ENCODE measurements around the gene SLC44A1.

The SLC44A1 gene

DNA sequence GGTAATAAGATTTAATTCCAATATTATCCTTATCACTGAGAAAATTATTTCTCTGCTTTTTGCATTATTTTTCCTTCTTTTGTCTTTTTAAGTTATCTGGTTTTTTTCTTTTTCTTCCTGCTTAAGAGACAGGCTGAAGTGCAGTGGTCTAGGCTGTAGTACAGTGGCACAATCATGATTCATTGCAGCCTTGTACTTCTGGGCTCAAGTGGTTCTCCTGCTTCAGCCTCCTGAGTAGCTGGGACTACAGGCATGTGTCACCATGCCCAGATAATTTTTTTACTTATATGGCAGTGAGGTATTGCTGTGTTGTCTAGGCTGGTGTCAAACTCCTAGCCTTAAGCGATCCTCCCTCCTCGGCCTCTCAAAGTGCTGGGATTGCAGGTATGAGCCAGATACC, 93.9 kb downstream of the SLC44A1 start:
- Mint-ChIP-seq H3K27me3 (no peaks in the 10 kb centered on the region), H3K36me3 (ENCODE audit: insufficient read depth) (peaks cover 1% of the 10 kb centered on the region), H3K4me3 (no peak overlapping the region), H3K9me3 (no peaks in the 10 kb centered on the region), H3K4me1 (peaks cover 6% of the 10 kb centered on the region), H3K27ac (ENCODE audit: low read depth) (no peak overlapping the region)
- ATAC-seq (replicated peaks; ENCODE audit: extremely low read depth, poor library complexity, severe bottlenecking) (no peak), DNase-seq (ENCODE audit: low spot score in 2 of 2) (no peak)

- Mint-ChIP-seq H3K36me3 (ENCODE audit: insufficient read depth) (peaks cover 1% of the 10 kb centered on the region), H3K27ac (ENCODE audit: low read depth) (no peak overlapping the region), H3K4me1 (peaks cover 6% of the 10 kb centered on the region), H3K4me3 (no peak overlapping the region), H3K27me3 (no peaks in the 10 kb centered on the region), H3K9me3 (no peaks in the 10 kb centered on the region)
- ATAC-seq (replicated peaks; ENCODE audit: extremely low read depth, poor library complexity, severe bottlenecking) = no peak
- DNase-seq (ENCODE audit: low spot score in 2 of 2) = no peak
Observed at GRCh38 chr9:105339849-105340248, 95.4 kb downstream of the SLC44A1 start.

GRCh38 chr9:105341434-105342146, 97.1 kb downstream of the SLC44A1 start:
- H3K36me3 Mint-ChIP-seq (ENCODE audit: insufficient read depth) = peaks cover 1% of the 10 kb centered on the region
- no peak for DNase-seq (ENCODE audit: low spot score in 2 of 2)
- H3K27ac Mint-ChIP-seq (ENCODE audit: low read depth) = no peak overlapping the region
- no peaks in the 10 kb centered on the region for H3K9me3 Mint-ChIP-seq
- no peaks in the 10 kb centered on the region for H3K27me3 Mint-ChIP-seq
- H3K4me3 Mint-ChIP-seq = no peak overlapping the region
- ATAC-seq (replicated peaks; ENCODE audit: extremely low read depth, poor library complexity, severe bottlenecking) = no peak
- H3K4me1 Mint-ChIP-seq = peaks cover 6% of the 10 kb centered on the region

DNA sequence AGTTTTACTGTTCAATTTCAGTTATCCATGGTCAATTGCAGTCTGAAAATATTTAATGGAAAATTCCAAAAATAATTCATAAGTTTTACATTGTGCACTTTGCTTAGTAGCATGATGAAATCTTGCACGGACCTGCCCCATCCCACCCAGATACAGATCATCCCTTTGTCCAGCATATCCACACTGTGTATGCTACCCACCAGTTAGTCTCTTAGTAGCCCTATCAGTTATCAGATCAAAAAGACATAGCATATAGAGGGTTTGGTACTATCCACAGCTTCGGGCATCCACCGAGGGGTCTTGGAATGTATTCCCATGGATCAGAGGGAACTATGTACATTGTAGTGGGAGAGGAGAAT, 97.7 kb downstream of the SLC44A1 start:
- peaks cover 1% of the 10 kb centered on the region for H3K36me3 Mint-ChIP-seq (ENCODE audit: insufficient read depth)
- H3K27me3 Mint-ChIP-seq = no peaks in the 10 kb centered on the region
- no peak overlapping the region for H3K27ac Mint-ChIP-seq (ENCODE audit: low read depth)
- H3K4me3 Mint-ChIP-seq = no peak overlapping the region
- H3K9me3 Mint-ChIP-seq = no peaks in the 10 kb centered on the region
- peaks cover 6% of the 10 kb centered on the region for H3K4me1 Mint-ChIP-seq
- ATAC-seq (replicated peaks; ENCODE audit: extremely low read depth, poor library complexity, severe bottlenecking) (no peak), DNase-seq (ENCODE audit: low spot score in 2 of 2) (no peak)

DNA sequence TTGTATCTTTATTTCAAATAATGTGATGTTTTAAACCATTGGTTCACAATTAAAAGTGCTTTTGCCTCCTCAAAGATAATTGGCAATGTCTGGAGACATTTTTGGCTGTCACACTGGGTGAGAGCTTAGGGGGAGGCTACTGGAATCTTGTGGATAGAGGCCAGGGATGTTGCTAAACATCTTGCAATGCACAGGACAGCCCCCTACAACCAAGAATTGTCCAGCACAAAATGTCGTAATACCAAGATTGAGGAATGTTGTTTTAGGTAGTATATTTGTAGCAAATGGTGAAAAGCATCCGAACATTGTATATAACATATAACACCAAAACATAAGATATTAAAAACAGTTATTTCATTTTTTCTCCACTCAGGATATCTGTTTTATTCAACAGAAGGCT, 99.8 kb downstream of the SLC44A1 start:
- Mint-ChIP-seq H3K36me3 (ENCODE audit: insufficient read depth) (no peaks in the 10 kb centered on the region), H3K27me3 (no peaks in the 10 kb centered on the region), H3K27ac (ENCODE audit: low read depth) (no peak overlapping the region), H3K4me3 (no peak overlapping the region), H3K4me1 (peaks cover 6% of the 10 kb centered on the region), H3K9me3 (no peaks in the 10 kb centered on the region)
- DNase-seq (ENCODE audit: low spot score in 2 of 2) = no peak
- no peak for ATAC-seq (replicated peaks; ENCODE audit: extremely low read depth, poor library complexity, severe bottlenecking)

- peaks cover 6% of the 10 kb centered on the region for H3K4me1 Mint-ChIP-seq
- H3K9me3 Mint-ChIP-seq = no peaks in the 10 kb centered on the region
- no peak for ATAC-seq (replicated peaks; ENCODE audit: extremely low read depth, poor library complexity, severe bottlenecking)
Observed at GRCh38 chr9:105345626-105346025, 101.2 kb downstream of the SLC44A1 start.

DNA sequence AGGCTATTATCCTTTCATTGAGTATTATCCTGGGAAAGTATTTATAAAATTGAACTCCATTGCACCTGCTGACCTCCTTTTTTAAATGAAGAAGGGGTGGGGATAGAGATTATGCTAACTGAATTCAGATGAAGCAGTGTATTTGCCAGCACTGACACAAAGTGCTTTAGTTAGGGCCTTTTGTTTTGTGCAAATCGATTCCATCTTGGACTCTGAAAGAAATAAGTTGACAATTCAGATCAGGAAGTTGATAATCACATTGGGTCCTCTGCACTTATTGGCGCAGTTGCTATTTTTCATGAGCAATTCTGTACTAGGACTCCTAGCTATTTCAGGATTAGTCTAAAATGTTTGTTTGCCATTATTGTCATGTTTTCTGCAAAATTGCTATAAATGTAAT, 101.8 kb downstream of the SLC44A1 start:
- H3K27ac Mint-ChIP-seq (ENCODE audit: low read depth) = no peak overlapping the region
- H3K4me3 Mint-ChIP-seq = no peak overlapping the region
- no peaks in the 10 kb centered on the region for H3K27me3 Mint-ChIP-seq
- no peaks in the 10 kb centered on the region for H3K36me3 Mint-ChIP-seq (ENCODE audit: insufficient read depth)
- peaks cover 6% of the 10 kb centered on the region for H3K4me1 Mint-ChIP-seq
- no peaks in the 10 kb centered on the region for H3K9me3 Mint-ChIP-seq
- DNase-seq (ENCODE audit: low spot score in 2 of 2) (no peak), ATAC-seq (replicated peaks; ENCODE audit: extremely low read depth, poor library complexity, severe bottlenecking) (no peak)

More at GRCh38 chr9:105345626-105346025, 101.2 kb downstream of the SLC44A1 start:
- no peak overlapping the region for H3K4me3 Mint-ChIP-seq
- no peak for DNase-seq (ENCODE audit: low spot score in 2 of 2)
- no peaks in the 10 kb centered on the region for H3K36me3 Mint-ChIP-seq (ENCODE audit: insufficient read depth)
- H3K27ac Mint-ChIP-seq (ENCODE audit: low read depth) = no peak overlapping the region
- H3K27me3 Mint-ChIP-seq = no peaks in the 10 kb centered on the region

- ATAC-seq (replicated peaks; ENCODE audit: extremely low read depth, poor library complexity, severe bottlenecking) (no peak), DNase-seq (ENCODE audit: low spot score in 2 of 2) (no peak)
- H3K27me3 Mint-ChIP-seq = no peaks in the 10 kb centered on the region
- no peak overlapping the region for H3K27ac Mint-ChIP-seq (ENCODE audit: low read depth)
- H3K36me3 Mint-ChIP-seq (ENCODE audit: insufficient read depth) = no peaks in the 10 kb centered on the region
- no peaks in the 10 kb centered on the region for H3K9me3 Mint-ChIP-seq
- H3K4me3 Mint-ChIP-seq = no peak overlapping the region
- H3K4me1 Mint-ChIP-seq = no peaks in the 10 kb centered on the region
Observed at GRCh38 chr9:105354448-105354847, 110.0 kb downstream of the SLC44A1 start.

- H3K27me3 Mint-ChIP-seq = no peaks in the 10 kb centered on the region
- H3K36me3 Mint-ChIP-seq (ENCODE audit: insufficient read depth) = no peaks in the 10 kb centered on the region
- no peaks in the 10 kb centered on the region for H3K9me3 Mint-ChIP-seq
- DNase-seq (ENCODE audit: low spot score in 2 of 2) (no peak), ATAC-seq (replicated peaks; ENCODE audit: extremely low read depth, poor library complexity, severe bottlenecking) (peak; percentile 52)
- H3K27ac Mint-ChIP-seq (ENCODE audit: low read depth) = no peak overlapping the region
- no peaks in the 10 kb centered on the region for H3K4me1 Mint-ChIP-seq
- H3K4me3 Mint-ChIP-seq = no peak overlapping the region
Observed at GRCh38 chr9:105355781-105356180, 111.3 kb downstream of the SLC44A1 start.

DNA sequence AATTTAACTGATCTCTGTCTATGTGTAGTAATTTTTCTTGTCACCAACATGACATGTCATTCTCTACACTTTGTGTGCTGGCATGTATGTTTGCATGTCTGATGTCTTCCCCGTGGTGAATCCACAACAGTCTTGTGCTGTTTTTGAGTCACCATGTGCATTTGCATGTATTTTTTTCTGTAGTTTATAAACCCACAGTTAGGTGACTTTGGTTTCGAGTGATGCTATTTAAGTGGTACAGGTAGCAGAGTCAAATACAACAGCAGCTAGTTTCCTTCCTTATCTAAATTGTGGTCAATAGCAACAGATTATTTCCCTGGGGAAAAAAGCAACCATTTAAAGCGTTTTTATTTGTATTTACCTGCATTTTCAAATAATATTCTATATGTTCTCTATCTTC, 113.5 kb downstream of the SLC44A1 start:
- Mint-ChIP-seq H3K36me3 (ENCODE audit: insufficient read depth) (peaks cover 4% of the 10 kb centered on the region), H3K4me3 (no peak overlapping the region), H3K9me3 (no peaks in the 10 kb centered on the region), H3K27me3 (no peaks in the 10 kb centered on the region), H3K4me1 (peaks cover 3% of the 10 kb centered on the region), H3K27ac (ENCODE audit: low read depth) (no peak overlapping the region)
- DNase-seq (ENCODE audit: low spot score in 2 of 2) = no peak
- no peak for ATAC-seq (replicated peaks; ENCODE audit: extremely low read depth, poor library complexity, severe bottlenecking)

DNA sequence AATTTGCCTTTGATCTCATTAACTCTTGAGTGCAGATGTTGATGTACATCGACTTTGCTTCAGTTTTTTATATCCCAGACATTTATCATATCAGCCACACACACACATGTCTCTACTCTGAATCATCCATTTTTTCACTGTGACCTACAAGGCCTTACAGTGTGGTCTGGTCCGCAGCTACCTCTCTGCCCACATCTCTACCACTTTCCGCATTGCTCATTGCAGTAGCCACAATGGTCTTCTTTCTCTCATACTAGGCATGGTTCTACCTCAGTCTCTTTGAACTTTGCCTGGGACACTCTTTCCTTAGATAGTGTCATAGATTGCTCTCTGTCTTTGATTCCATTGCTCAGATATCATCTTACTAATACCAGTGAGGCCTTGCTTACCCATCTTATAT, 115.4 kb downstream of the SLC44A1 start:
- Mint-ChIP-seq H3K36me3 (ENCODE audit: insufficient read depth) (peaks cover 4% of the 10 kb centered on the region), H3K4me1 (peaks cover 4% of the 10 kb centered on the region), H3K4me3 (no peak overlapping the region), H3K27ac (ENCODE audit: low read depth) (peak overlapping the region; percentile 2), H3K27me3 (no peaks in the 10 kb centered on the region), H3K9me3 (no peaks in the 10 kb centered on the region)
- DNase-seq (ENCODE audit: low spot score in 2 of 2) (no peak), ATAC-seq (replicated peaks; ENCODE audit: extremely low read depth, poor library complexity, severe bottlenecking) (no peak)

DNA sequence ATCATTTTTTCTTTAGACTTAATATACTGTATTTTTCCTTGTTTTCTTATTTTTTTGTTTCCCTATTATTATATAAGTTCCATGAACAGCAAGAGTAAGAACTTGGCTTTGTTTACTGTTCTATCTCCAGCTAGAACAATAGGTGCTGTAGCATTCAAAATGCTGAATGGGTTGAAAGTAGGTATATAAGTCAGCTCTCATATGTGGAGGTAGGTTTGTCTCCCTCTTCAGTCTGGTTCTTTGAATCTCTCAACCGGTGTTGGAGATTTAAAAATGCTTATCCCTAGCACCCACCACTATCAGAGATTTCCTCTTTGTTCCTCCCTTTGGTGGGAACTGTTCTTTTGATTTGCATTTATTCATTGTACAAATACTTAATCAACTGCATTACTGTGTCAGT, 115.9 kb downstream of the SLC44A1 start:
- no peak for DNase-seq (ENCODE audit: low spot score in 2 of 2)

GRCh38 chr9:105361873-105362272, 117.4 kb downstream of the SLC44A1 start:
- DNase-seq (ENCODE audit: low spot score in 2 of 2) = no peak
- no peak for ATAC-seq (replicated peaks; ENCODE audit: extremely low read depth, poor library complexity, severe bottlenecking)
- peaks cover 7% of the 10 kb centered on the region for H3K36me3 Mint-ChIP-seq (ENCODE audit: insufficient read depth)
- H3K4me3 Mint-ChIP-seq = no peak overlapping the region
- no peak overlapping the region for H3K27ac Mint-ChIP-seq (ENCODE audit: low read depth)
- H3K9me3 Mint-ChIP-seq = no peaks in the 10 kb centered on the region
- H3K27me3 Mint-ChIP-seq = no peaks in the 10 kb centered on the region
- peaks cover 4% of the 10 kb centered on the region for H3K4me1 Mint-ChIP-seq

More for the DNA sequence above, 115.9 kb downstream of the SLC44A1 start:
- Mint-ChIP-seq H3K27me3 (no peaks in the 10 kb centered on the region), H3K36me3 (ENCODE audit: insufficient read depth) (peaks cover 4% of the 10 kb centered on the region), H3K4me1 (peaks cover 4% of the 10 kb centered on the region), H3K4me3 (no peak overlapping the region), H3K9me3 (no peaks in the 10 kb centered on the region), H3K27ac (ENCODE audit: low read depth) (peak overlapping the region; percentile 2)
- ATAC-seq (replicated peaks; ENCODE audit: extremely low read depth, poor library complexity, severe bottlenecking) = no peak
